Measurements from ENCODE around the gene PNPLA5.

PNPLA5 gene

GRCh38 chr22:43925433-43926348 is 33.9 kb upstream of the PNPLA5 start:
- ATAC-seq (ENCODE audit: insufficient read depth, low read depth) (no peak), DNase-seq (no peak)
- Histone ChIP-seq H3K36me3 (ENCODE audit: insufficient read depth, low read length) (no peaks in the 10 kb centered on the region), H3K27me3 (ENCODE audit: insufficient read depth, low read length, poor library complexity) (peaks cover 5% of the 10 kb centered on the region), H3K4me1 (ENCODE audit: insufficient read depth, low read length) (no peaks in the 10 kb centered on the region), H4K20me1 (ENCODE audit: insufficient read depth, low read length) (no peaks in the 10 kb centered on the region), H3K79me2 (ENCODE audit: insufficient read depth, low read length) (no peaks in the 10 kb centered on the region), H3K27ac (ENCODE audit: low read length) (no peak overlapping the region), H2AFZ (ENCODE audit: low read depth, low read length) (no peak overlapping the region), H3K4me3 (ENCODE audit: low read depth in 1 of 2, low read length in 2 of 2) (no peak overlapping the region), H3K4me2 (ENCODE audit: insufficient read depth, low read length) (no peak overlapping the region), H3K9ac (ENCODE audit: low read depth, low read length) (no peak overlapping the region), H3K9me3 (ENCODE audit: insufficient read depth, low read length, severe bottlenecking) (no peaks in the 10 kb centered on the region)
- no peak for TF ChIP-seq EZH2 (IDR thresholded peaks at IDR 0.05; ENCODE audit: borderline replicate concordance, low read depth, low read length, severe bottlenecking)
- TF ChIP-seq CTCF (IDR thresholded peaks at IDR 0.05; ENCODE audit: borderline replicate concordance, extremely low read depth, low read length, poor library complexity, severe bottlenecking), result no peak

- Histone ChIP-seq H3K9me3 (ENCODE audit: insufficient read depth, low read length, severe bottlenecking) (no peaks in the 10 kb centered on the region), H4K20me1 (ENCODE audit: insufficient read depth, low read length) (no peaks in the 10 kb centered on the region), H3K4me3 (ENCODE audit: low read depth in 1 of 2, low read length in 2 of 2) (no peak overlapping the region), H3K4me1 (ENCODE audit: insufficient read depth, low read length) (no peaks in the 10 kb centered on the region), H3K27me3 (ENCODE audit: insufficient read depth, low read length, poor library complexity) (peaks cover 5% of the 10 kb centered on the region), H3K4me2 (ENCODE audit: insufficient read depth, low read length) (no peak overlapping the region), H3K27ac (ENCODE audit: low read length) (no peak overlapping the region), H2AFZ (ENCODE audit: low read depth, low read length) (no peak overlapping the region), H3K36me3 (ENCODE audit: insufficient read depth, low read length) (no peaks in the 10 kb centered on the region), H3K79me2 (ENCODE audit: insufficient read depth, low read length) (no peaks in the 10 kb centered on the region), H3K9ac (ENCODE audit: low read depth, low read length) (no peak overlapping the region)
- TF ChIP-seq EZH2 (IDR thresholded peaks at IDR 0.05; ENCODE audit: borderline replicate concordance, low read depth, low read length, severe bottlenecking), result no peak
- TF ChIP-seq CTCF (IDR thresholded peaks at IDR 0.05; ENCODE audit: borderline replicate concordance, extremely low read depth, low read length, poor library complexity, severe bottlenecking), result no peak
- ATAC-seq (ENCODE audit: insufficient read depth, low read depth), result no peak
- no peak for DNase-seq
These were observed 33.1 kb upstream of the PNPLA5 start for GRCh38 chr22:43924877-43925276.

GRCh38 chr22:43923631-43924464 is 32.0 kb upstream of the PNPLA5 start, which contains the start of gene PNPLA3:
Gene PNPLA3 (plus strand): TSS chr22:43923805. CDS start chr22:43923912, 107 bp downstream.
- TF ChIP-seq CTCF (IDR thresholded peaks at IDR 0.05; ENCODE audit: borderline replicate concordance, extremely low read depth, low read length, poor library complexity, severe bottlenecking), result no peak
- no peak for TF ChIP-seq EZH2 (IDR thresholded peaks at IDR 0.05; ENCODE audit: borderline replicate concordance, low read depth, low read length, severe bottlenecking)
- H3K27ac ChIP-seq (ENCODE audit: low read length), result no peak within 1 kb of the TSS
- peaks cover 5% of the 10 kb centered on the region for H3K27me3 ChIP-seq (ENCODE audit: insufficient read depth, low read length, poor library complexity)
- no peaks in the 10 kb centered on the region for H3K36me3 ChIP-seq (ENCODE audit: insufficient read depth, low read length)
- ATAC-seq (ENCODE audit: insufficient read depth, low read depth) (no peak), DNase-seq (no peak)
- H2AFZ ChIP-seq (ENCODE audit: low read depth, low read length), result no peak within 1 kb of the TSS
- no peak within 1 kb of the TSS for H3K4me3 ChIP-seq (ENCODE audit: low read depth in 1 of 2, low read length in 2 of 2)
- no peak within 1 kb of the TSS for H3K4me2 ChIP-seq (ENCODE audit: insufficient read depth, low read length)
- no peaks in the 10 kb centered on the region for H3K4me1 ChIP-seq (ENCODE audit: insufficient read depth, low read length)
- H4K20me1 ChIP-seq (ENCODE audit: insufficient read depth, low read length), result peaks cover 2% of the 10 kb centered on the region; the same call in 1 of the 2 replicates
- H3K79me2 ChIP-seq (ENCODE audit: insufficient read depth, low read length), result no peaks in the 10 kb centered on the region
- H3K9ac ChIP-seq (ENCODE audit: low read depth, low read length), result no peak within 1 kb of the TSS
- no peaks in the 10 kb centered on the region for H3K9me3 ChIP-seq (ENCODE audit: insufficient read depth, low read length, severe bottlenecking)
